GM12892 (cell line): ENCODE data around the gene TNKS1BP1.

Source experiments
- POLR2A ChIP-seq: IDR thresholded peaks from 2 replicates; pipeline ENCODE4 v1.6.1; 2011; ENCODE audit warnings: low read depth, low read length, control low read depth
- TAF1 ChIP-seq: IDR thresholded peaks from 2 replicates; pipeline ENCODE4 v1.6.1; 2011; ENCODE audit warnings: low read depth, mild to moderate bottlenecking, control low read depth, low read length, borderline replicate concordance

- TF ChIP-seq TAF1: no peak
- no peak for TF ChIP-seq POLR2A
Measured at GRCh38 chr11:57342702-57343101, 17.9 kb upstream of the TNKS1BP1 start.
